HL-60 (cell line): ENCODE measurements around the gene DAPK1.

ENCODE experiments used
- GABPA ChIP-seq: IDR thresholded peaks from 2 replicates; pipeline ENCODE4 v1.6.1; 2012; ENCODE audit warnings: low read depth
- POLR2AphosphoS5 ChIP-seq: IDR thresholded peaks from 2 replicates; pipeline ENCODE4 v1.6.1; 2012; ENCODE audit warnings: low read depth
- TF ChIP-seq, protein P1 (sequence below): IDR thresholded peaks from one replicate; pipeline ENCODE4 v1.5.1; 2011; ENCODE audit warnings: low read length, control low read depth, inconsistent platforms; ENCODE audit not compliant: insufficient read depth
- TF ChIP-seq, protein P2 (sequence below): IDR thresholded peaks from 2 replicates; pipeline ENCODE4 v1.6.1; 2012; ENCODE audit warnings: low read depth; ENCODE audit not compliant: insufficient replicate concordance

DNA sequence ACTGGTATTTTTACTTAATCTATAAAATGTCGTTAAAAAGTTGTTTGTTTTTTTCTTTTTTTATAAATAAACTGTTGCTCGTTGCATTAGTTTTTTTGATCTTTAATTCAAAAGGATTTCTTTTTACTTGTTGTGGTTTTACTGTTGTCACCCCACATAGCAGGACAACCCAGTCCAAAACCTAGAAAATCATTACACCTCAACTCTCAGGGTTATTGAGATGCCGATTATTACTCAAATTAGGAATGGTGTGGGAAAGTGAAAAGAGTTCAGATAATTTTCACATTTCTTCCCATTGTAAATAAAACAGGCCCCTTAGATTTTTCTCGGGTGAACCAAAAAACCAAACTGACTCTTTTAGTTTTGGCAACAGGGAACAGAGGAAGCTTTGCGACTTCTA, 210.9 kb downstream of the DAPK1 start:
- TF ChIP-seq POLR2AphosphoS5 (no peak), GABPA (no peak)
- TF ChIP-seq, protein P1, sequence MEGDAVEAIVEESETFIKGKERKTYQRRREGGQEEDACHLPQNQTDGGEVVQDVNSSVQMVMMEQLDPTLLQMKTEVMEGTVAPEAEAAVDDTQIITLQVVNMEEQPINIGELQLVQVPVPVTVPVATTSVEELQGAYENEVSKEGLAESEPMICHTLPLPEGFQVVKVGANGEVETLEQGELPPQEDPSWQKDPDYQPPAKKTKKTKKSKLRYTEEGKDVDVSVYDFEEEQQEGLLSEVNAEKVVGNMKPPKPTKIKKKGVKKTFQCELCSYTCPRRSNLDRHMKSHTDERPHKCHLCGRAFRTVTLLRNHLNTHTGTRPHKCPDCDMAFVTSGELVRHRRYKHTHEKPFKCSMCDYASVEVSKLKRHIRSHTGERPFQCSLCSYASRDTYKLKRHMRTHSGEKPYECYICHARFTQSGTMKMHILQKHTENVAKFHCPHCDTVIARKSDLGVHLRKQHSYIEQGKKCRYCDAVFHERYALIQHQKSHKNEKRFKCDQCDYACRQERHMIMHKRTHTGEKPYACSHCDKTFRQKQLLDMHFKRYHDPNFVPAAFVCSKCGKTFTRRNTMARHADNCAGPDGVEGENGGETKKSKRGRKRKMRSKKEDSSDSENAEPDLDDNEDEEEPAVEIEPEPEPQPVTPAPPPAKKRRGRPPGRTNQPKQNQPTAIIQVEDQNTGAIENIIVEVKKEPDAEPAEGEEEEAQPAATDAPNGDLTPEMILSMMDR, result no peak
- TF ChIP-seq, protein P2, sequence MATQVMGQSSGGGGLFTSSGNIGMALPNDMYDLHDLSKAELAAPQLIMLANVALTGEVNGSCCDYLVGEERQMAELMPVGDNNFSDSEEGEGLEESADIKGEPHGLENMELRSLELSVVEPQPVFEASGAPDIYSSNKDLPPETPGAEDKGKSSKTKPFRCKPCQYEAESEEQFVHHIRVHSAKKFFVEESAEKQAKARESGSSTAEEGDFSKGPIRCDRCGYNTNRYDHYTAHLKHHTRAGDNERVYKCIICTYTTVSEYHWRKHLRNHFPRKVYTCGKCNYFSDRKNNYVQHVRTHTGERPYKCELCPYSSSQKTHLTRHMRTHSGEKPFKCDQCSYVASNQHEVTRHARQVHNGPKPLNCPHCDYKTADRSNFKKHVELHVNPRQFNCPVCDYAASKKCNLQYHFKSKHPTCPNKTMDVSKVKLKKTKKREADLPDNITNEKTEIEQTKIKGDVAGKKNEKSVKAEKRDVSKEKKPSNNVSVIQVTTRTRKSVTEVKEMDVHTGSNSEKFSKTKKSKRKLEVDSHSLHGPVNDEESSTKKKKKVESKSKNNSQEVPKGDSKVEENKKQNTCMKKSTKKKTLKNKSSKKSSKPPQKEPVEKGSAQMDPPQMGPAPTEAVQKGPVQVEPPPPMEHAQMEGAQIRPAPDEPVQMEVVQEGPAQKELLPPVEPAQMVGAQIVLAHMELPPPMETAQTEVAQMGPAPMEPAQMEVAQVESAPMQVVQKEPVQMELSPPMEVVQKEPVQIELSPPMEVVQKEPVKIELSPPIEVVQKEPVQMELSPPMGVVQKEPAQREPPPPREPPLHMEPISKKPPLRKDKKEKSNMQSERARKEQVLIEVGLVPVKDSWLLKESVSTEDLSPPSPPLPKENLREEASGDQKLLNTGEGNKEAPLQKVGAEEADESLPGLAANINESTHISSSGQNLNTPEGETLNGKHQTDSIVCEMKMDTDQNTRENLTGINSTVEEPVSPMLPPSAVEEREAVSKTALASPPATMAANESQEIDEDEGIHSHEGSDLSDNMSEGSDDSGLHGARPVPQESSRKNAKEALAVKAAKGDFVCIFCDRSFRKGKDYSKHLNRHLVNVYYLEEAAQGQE, result no peak
